NCI-H748 treated with DMSO at 0.1 percent for 48 hours (cell line): ENCODE measurements around the gene CFAP91.

Experiments used
- DNase-seq: peaks from one replicate; lab custom pipeline; 2025; lab: John Stamatoyannopoulos, UW

Gene CFAP91

GRCh38 chr3:119743921-119744320 lies 41.1 kb downstream of the CFAP91 start:
- no peak for DNase-seq

GRCh38 chr3:119745942-119746341 lies 43.1 kb downstream of the CFAP91 start:
- no peak for DNase-seq

GRCh38 chr3:119746423-119746822 lies 43.6 kb downstream of the CFAP91 start:
- no peak for DNase-seq

DNA sequence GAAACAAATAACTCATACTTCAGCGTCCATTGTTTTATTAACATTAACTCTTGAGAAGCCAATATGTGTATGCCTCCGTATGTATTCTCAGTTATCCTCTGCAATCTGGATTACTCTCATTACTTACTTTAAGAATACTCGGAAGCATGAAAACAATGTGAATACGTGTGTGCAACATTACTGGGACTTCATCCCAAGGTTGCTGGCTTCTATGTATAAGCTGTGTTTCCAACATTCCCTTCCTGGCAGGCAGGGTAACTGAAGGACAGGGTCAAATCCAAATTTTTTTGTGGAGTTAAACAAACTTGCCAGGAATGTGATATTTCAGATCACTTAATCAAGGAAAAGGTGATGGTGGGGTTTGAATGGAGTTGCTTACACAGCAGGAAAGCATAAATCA lies 44.5 kb downstream of the CFAP91 start:
- no peak for DNase-seq

- no peak for DNase-seq
These were observed 46.2 kb downstream of the CFAP91 start for GRCh38 chr3:119748991-119749390.

DNA sequence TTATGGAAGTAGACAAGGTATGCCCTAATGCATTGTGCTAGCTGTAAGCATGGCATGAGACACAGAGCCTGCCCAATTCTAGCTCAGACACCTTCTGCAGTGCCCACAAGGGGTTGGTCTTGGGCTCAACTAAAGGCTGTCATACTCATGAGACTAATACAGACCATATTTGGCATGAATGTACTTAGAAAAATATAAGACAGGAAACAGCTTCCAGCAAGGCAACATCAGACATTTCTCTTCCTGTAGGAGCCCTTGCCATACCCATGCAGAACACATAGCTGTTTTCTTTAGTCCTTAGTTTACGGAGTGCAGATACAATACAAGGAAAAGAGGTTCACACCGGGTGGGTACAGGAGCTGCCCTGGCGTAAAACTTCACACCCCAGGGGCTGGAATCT lies 48.6 kb downstream of the CFAP91 start:
- no peak for DNase-seq
